H54 (cell line): ENCODE results near the gene CHI3L1.

Experiments
- DNase-seq: peaks from one replicate; pipeline ENCODE4 v3.0.0; 2011; ENCODE audit warnings: low spot score, mixed read lengths; ENCODE audit not compliant: insufficient read length
- FAIRE-seq: peaks from 3 replicates; lab custom pipeline; 2011; peaks lifted over from hg19 to GRCh38; lab: Jason Lieb, UNC
- POLR2A ChIP-seq: IDR thresholded peaks from 2 replicates; pipeline ENCODE4 v1.6.1; 2011; ENCODE audit warnings: low read depth, mild to moderate bottlenecking, low read length

The CHI3L1 gene

GRCh38 chr1:203129501-203130231 is 56.8 kb downstream of the CHI3L1 start:
- no peak for DNase-seq
- TF ChIP-seq POLR2A, result no peak
- FAIRE-seq, result no peak
